ENCODE results near the gene TRMT10A. TPM values are rescaled to one million over a fixed set of nuclear protein-coding genes. Genes with fewer than 3 reads are reported as not detected.

TRMT10A gene
- total RNA-seq, 1 experiment from 2014 or later = 7.4 TPM

GRCh38 chr4:99552872-99553271 is 11.0 kb downstream of the TRMT10A start (continued):
- TF ChIP-seq ZBTB33 (IDR thresholded peaks at IDR 0.05; ENCODE audit: extremely low read depth, insufficient replicate concordance, low read length) = no peak
- no peak for TF ChIP-seq ZFX (IDR thresholded peaks at IDR 0.05)
- no peak for TF ChIP-seq POLR2AphosphoS5 (IDR thresholded peaks at IDR 0.05; ENCODE audit: low read depth, low read length)
- TF ChIP-seq JUND (IDR thresholded peaks at IDR 0.05) = no peak
- TF ChIP-seq CBX3 (IDR thresholded peaks at IDR 0.05; ENCODE audit: low read depth) = no peak

- no peaks in the 10 kb centered on the region for H4K20me1 ChIP-seq (ENCODE audit: insufficient read depth)
- ATAC-seq (no peak), DNase-seq (ENCODE audit: low read depth, low spot score) (no peak)
- ChIA-PET RAD21 (ENCODE audit: low non-redundant PET in 1 of 2, low total read pairs in 2 of 2, uncharacterized antibody in 2 of 2, unreplicated experiment in 2 of 2) (no interaction called here), CTCF (no interaction called here), POLR2A (no interaction called here)
- no peak overlapping the region for H3K4me3 ChIP-seq (replicated peaks in 1 of 2; ENCODE audit: low read depth in 1 of 2, low read length in 2 of 2)
- H3K9me3 ChIP-seq (ENCODE audit: control insufficient read depth in 1 of 2, insufficient read depth in 1 of 2, low read depth in 1 of 2, low read length in 2 of 2) = no peaks in the 10 kb centered on the region
- H3K9me2 ChIP-seq (ENCODE audit: insufficient read depth) = no peaks in the 10 kb centered on the region
- H3K36me3 ChIP-seq (ENCODE audit: control insufficient read depth in 1 of 2, insufficient read depth in 2 of 2, low read length in 2 of 2) = no peaks in the 10 kb centered on the region
- no peaks in the 10 kb centered on the region for H3K4me1 ChIP-seq (ENCODE audit: control insufficient read depth in 1 of 2, insufficient read depth in 2 of 2, low read length in 2 of 2)
- intact Hi-C loops (cut with micrococcal nuclease) = no loop called here
- no peak overlapping the region for H2AFZ ChIP-seq (ENCODE audit: low read depth, low read length, poor library complexity, severe bottlenecking)
- H3K27ac ChIP-seq (ENCODE audit: low read depth, low read length) = no peak overlapping the region
- H3K79me2 ChIP-seq (ENCODE audit: insufficient read depth, low read length) = no peaks in the 10 kb centered on the region
- BruUV-seq (replicated peaks) = no TSS peak
- no peak overlapping the region for H3K9ac ChIP-seq (ENCODE audit: low read length)
- no peak for TF ChIP-seq CTCF (IDR thresholded peaks at IDR 0.05 in 2 of 3, conservative IDR thresholded peaks at IDR 0.05 in 1 of 3; ENCODE audit: borderline replicate concordance in 1 of 3, insufficient read depth in 1 of 3, low read depth in 2 of 3, low read length in 2 of 3)
- no peak for TF ChIP-seq ZNF274 (IDR thresholded peaks at IDR 0.05; ENCODE audit: low read depth, low read length)
- TF ChIP-seq ATF3 (IDR thresholded peaks at IDR 0.05) = no peak
- no peak for TF ChIP-seq JUND (IDR thresholded peaks at IDR 0.05)
- no peaks in the 10 kb centered on the region for H3K27me3 ChIP-seq (ENCODE audit: insufficient read depth, low read length)
- no peak overlapping the region for H3K4me2 ChIP-seq (ENCODE audit: low read length)
These were observed 23.4 kb downstream of the TRMT10A start for GRCh38 chr4:99540277-99540939.

Data from HCT116 (cell line).